ENCODE measurements around the gene RNF212B. TPM values are rescaled to one million over a fixed set of nuclear protein-coding genes. Genes with fewer than 3 reads are reported as not detected.

RNF212B gene
- total and polyA plus RNA-seq, 5 donors from 2014 or later = not detected

- DNase-seq = no peak
- no peaks in the 10 kb centered on the region for H3K27me3 Mint-ChIP-seq
- Histone ChIP-seq H3K4me1 (ENCODE audit: control insufficient read depth, insufficient read depth, low read length, poor library complexity, severe bottlenecking) (peaks cover 18% of the 10 kb centered on the region), H3K9me3 (ENCODE audit: control insufficient read depth in 2 of 2, low read length in 2 of 2) (no peaks in the 10 kb centered on the region), H3K4me3 (ENCODE audit: low read depth, low read length) (peak overlapping the region; percentile 92), H3K36me3 (ENCODE audit: control insufficient read depth, insufficient read depth, low read length) (no peaks in the 10 kb centered on the region), H3K27me3 (ENCODE audit: control insufficient read depth, insufficient read depth, low read length) (no peaks in the 10 kb centered on the region), H3K27ac (ENCODE audit: insufficient read depth, low read length, poor library complexity, severe bottlenecking) (peak overlapping the region; percentile 83)
- no peak for ATAC-seq (ENCODE audit: low read depth in 2 of 2)
- no peaks in the 10 kb centered on the region for H3K9me3 Mint-ChIP-seq
- no peaks in the 10 kb centered on the region for H3K36me3 Mint-ChIP-seq
- peak overlapping the region; percentile 88 to 99 (median 96) for H3K4me3 Mint-ChIP-seq
- H3K4me1 Mint-ChIP-seq = peaks cover 7 to 34% (median 15%) of the 10 kb centered on the region in 4 donors
- H3K27ac Mint-ChIP-seq = peak overlapping the region; percentile 69 to 96 (median 95)
Observed at GRCh38 chr14:23286902-23287479, 49.3 kb downstream of the RNF212B start.

- H3K27me3 Mint-ChIP-seq = peaks cover 10% of the 10 kb centered on the region
- H3K27ac ChIP-seq (ENCODE audit: insufficient read depth, low read length, poor library complexity, severe bottlenecking) = peak overlapping the region; percentile 55
Observed at GRCh38 chr14:23294734-23295561, 57.2 kb downstream of the RNF212B start.

GRCh38 chr14:23296012-23296777 is 58.5 kb downstream of the RNF212B start:
- no peak overlapping the region for H3K4me3 ChIP-seq (ENCODE audit: low read depth, low read length)
- H3K27me3 ChIP-seq (ENCODE audit: control insufficient read depth, insufficient read depth, low read length) = no peaks in the 10 kb centered on the region
- Mint-ChIP-seq H3K36me3 (peaks cover 3% of the 10 kb centered on the region), H3K4me3 (peak overlapping the region in 1 of 4 donors; percentile 38), H3K27me3 (peaks cover 12% of the 10 kb centered on the region), H3K4me1 (peaks cover 12 to 34% (median 16%) of the 10 kb centered on the region in 4 donors), H3K27ac (peak overlapping the region in 1 of 3 donors; percentile 56), H3K9me3 (no peaks in the 10 kb centered on the region)
- ATAC-seq (ENCODE audit: low read depth in 2 of 2) (no peak), DNase-seq (no peak)
- H3K9me3 ChIP-seq (ENCODE audit: control insufficient read depth in 2 of 2, low read length in 2 of 2) = no peaks in the 10 kb centered on the region
- H3K4me1 ChIP-seq (ENCODE audit: control insufficient read depth, insufficient read depth, low read length, poor library complexity, severe bottlenecking) = peaks cover 22% of the 10 kb centered on the region
- H3K36me3 ChIP-seq (ENCODE audit: control insufficient read depth, insufficient read depth, low read length) = peaks cover 3% of the 10 kb centered on the region
- no peak overlapping the region for H3K27ac ChIP-seq (ENCODE audit: insufficient read depth, low read length, poor library complexity, severe bottlenecking)

More at GRCh38 chr14:23294734-23295561, 57.2 kb downstream of the RNF212B start:
- Mint-ChIP-seq H3K36me3 (peaks cover 3% of the 10 kb centered on the region), H3K4me1 (peaks cover 12 to 23% (median 14%) of the 10 kb centered on the region in 4 donors), H3K27ac (peak overlapping the region; percentile 75 to 85 (median 80)), H3K4me3 (peak overlapping the region; percentile 47 to 59 (median 50)), H3K9me3 (no peaks in the 10 kb centered on the region)
- Histone ChIP-seq H3K27me3 (ENCODE audit: control insufficient read depth, insufficient read depth, low read length) (no peaks in the 10 kb centered on the region), H3K36me3 (ENCODE audit: control insufficient read depth, insufficient read depth, low read length) (peaks cover 3% of the 10 kb centered on the region), H3K4me3 (ENCODE audit: low read depth, low read length) (no peak overlapping the region), H3K4me1 (ENCODE audit: control insufficient read depth, insufficient read depth, low read length, poor library complexity, severe bottlenecking) (peaks cover 11% of the 10 kb centered on the region), H3K9me3 (ENCODE audit: control insufficient read depth in 2 of 2, low read length in 2 of 2) (no peaks in the 10 kb centered on the region)
- DNase-seq (peak; percentile 41 to 78 (median 74)), ATAC-seq (ENCODE audit: low read depth in 2 of 2) (peak; percentile 84 to 85)

- H3K36me3 ChIP-seq (ENCODE audit: control insufficient read depth, insufficient read depth, low read length) = peaks cover 3% of the 10 kb centered on the region
- no peak overlapping the region for H3K27ac ChIP-seq (ENCODE audit: insufficient read depth, low read length, poor library complexity, severe bottlenecking)
- peaks cover 3% of the 10 kb centered on the region for H3K36me3 Mint-ChIP-seq
- no peaks in the 10 kb centered on the region for H3K27me3 ChIP-seq (ENCODE audit: control insufficient read depth, insufficient read depth, low read length)
- no peaks in the 10 kb centered on the region for H3K9me3 Mint-ChIP-seq
- H3K4me1 Mint-ChIP-seq = peaks cover 12 to 34% (median 16%) of the 10 kb centered on the region in 4 donors
- no peak overlapping the region for H3K4me3 ChIP-seq (ENCODE audit: low read depth, low read length)
- H3K27me3 Mint-ChIP-seq = peaks cover 15% of the 10 kb centered on the region
- peak overlapping the region in 1 of 4 donors; percentile 59 for H3K4me3 Mint-ChIP-seq
- H3K27ac Mint-ChIP-seq = peak overlapping the region in 1 of 3 donors; percentile 56
- ATAC-seq (ENCODE audit: low read depth in 2 of 2) (no peak), DNase-seq (no peak)
- H3K4me1 ChIP-seq (ENCODE audit: control insufficient read depth, insufficient read depth, low read length, poor library complexity, severe bottlenecking) = peaks cover 26% of the 10 kb centered on the region
- no peaks in the 10 kb centered on the region for H3K9me3 ChIP-seq (ENCODE audit: control insufficient read depth in 2 of 2, low read length in 2 of 2)
Observed at GRCh38 chr14:23297096-23297495, 59.4 kb downstream of the RNF212B start.

- Histone ChIP-seq H3K9me3 (ENCODE audit: control insufficient read depth in 2 of 2, low read length in 2 of 2) (no peaks in the 10 kb centered on the region), H3K36me3 (ENCODE audit: control insufficient read depth, insufficient read depth, low read length) (peaks cover 3% of the 10 kb centered on the region), H3K4me3 (ENCODE audit: low read depth, low read length) (no peak overlapping the region), H3K27ac (ENCODE audit: insufficient read depth, low read length, poor library complexity, severe bottlenecking) (no peak overlapping the region), H3K4me1 (ENCODE audit: control insufficient read depth, insufficient read depth, low read length, poor library complexity, severe bottlenecking) (peaks cover 32% of the 10 kb centered on the region), H3K27me3 (ENCODE audit: control insufficient read depth, insufficient read depth, low read length) (no peaks in the 10 kb centered on the region)
- Mint-ChIP-seq H3K27ac (peak overlapping the region in 1 of 3 donors; percentile 14), H3K36me3 (peaks cover 3% of the 10 kb centered on the region), H3K4me1 (peaks cover 12 to 37% (median 16%) of the 10 kb centered on the region in 4 donors), H3K4me3 (peak overlapping the region in 3 of 4 donors; percentile 19 to 59 (median 21)), H3K27me3 (peaks cover 19% of the 10 kb centered on the region), H3K9me3 (no peaks in the 10 kb centered on the region)
- ATAC-seq (ENCODE audit: low read depth in 2 of 2) (no peak), DNase-seq (no peak)
Observed at GRCh38 chr14:23297611-23298277, 60.0 kb downstream of the RNF212B start.

- ATAC-seq (ENCODE audit: low read depth in 2 of 2) (no peak), DNase-seq (peak in 1 of 3 donors; percentile 47)
- Histone ChIP-seq H3K4me3 (ENCODE audit: low read depth, low read length) (no peak overlapping the region), H3K9me3 (ENCODE audit: control insufficient read depth in 2 of 2, low read length in 2 of 2) (no peaks in the 10 kb centered on the region), H3K4me1 (ENCODE audit: control insufficient read depth, insufficient read depth, low read length, poor library complexity, severe bottlenecking) (peaks cover 39% of the 10 kb centered on the region), H3K27ac (ENCODE audit: insufficient read depth, low read length, poor library complexity, severe bottlenecking) (peak overlapping the region; percentile 97), H3K27me3 (ENCODE audit: control insufficient read depth, insufficient read depth, low read length) (no peaks in the 10 kb centered on the region), H3K36me3 (ENCODE audit: control insufficient read depth, insufficient read depth, low read length) (peaks cover 3% of the 10 kb centered on the region)
- no peaks in the 10 kb centered on the region for H3K9me3 Mint-ChIP-seq
- peaks cover 22% of the 10 kb centered on the region for H3K27me3 Mint-ChIP-seq
- peaks cover 3% of the 10 kb centered on the region for H3K36me3 Mint-ChIP-seq
- H3K4me1 Mint-ChIP-seq = peaks cover 7 to 34% (median 17%) of the 10 kb centered on the region in 4 donors
- H3K4me3 Mint-ChIP-seq = peak overlapping the region; percentile 66 to 100 (median 85)
- peak overlapping the region; percentile 65 to 99 (median 89) for H3K27ac Mint-ChIP-seq
Observed at GRCh38 chr14:23299211-23299957, 61.6 kb downstream of the RNF212B start.

Measured in CD4-positive, CD25-positive, alpha-beta regulatory T cell (primary cell).